ENCODE data around the gene IFT88. TPM values are rescaled to one million over a fixed set of nuclear protein-coding genes. Genes with fewer than 3 reads are reported as not detected.
"Not testable (repeated sequence)": the region's sequence is repeated elsewhere in the genome, so short reads cannot be mapped to it uniquely, and the experiment has no call there.

The IFT88 gene
- total and polyA plus RNA-seq, 2 of the 4 experiments (the other 2 are of a cell fraction) = 5.5 to 8.6 TPM

DNA sequence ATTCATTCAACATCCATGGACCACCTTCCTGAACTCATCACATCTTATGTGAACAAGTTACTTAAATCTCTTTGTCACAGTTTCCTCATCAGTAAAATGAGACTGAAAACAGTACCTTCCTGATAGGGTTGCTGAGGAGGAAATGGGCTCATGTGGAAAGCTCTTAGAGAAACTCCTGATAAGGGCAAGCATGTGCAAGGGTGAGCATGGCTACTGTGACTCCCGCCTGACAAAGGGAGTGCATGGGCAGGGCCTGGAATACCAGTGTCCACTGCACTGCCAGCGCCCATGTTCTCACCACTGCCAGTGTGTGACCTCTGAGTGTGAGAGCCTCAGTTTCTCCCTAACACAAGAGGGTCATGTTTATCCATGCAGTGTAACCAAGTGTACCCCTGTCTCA, 109.3 kb downstream of the IFT88 start:
- TF ChIP-seq CHD1 (IDR thresholded peaks at IDR 0.05; ENCODE audit: low read depth, low read length) (no peak), BHLHE40 (IDR thresholded peaks at IDR 0.05; ENCODE audit: low read depth, low read length) (no peak)
- H3K56ac ChIP-seq (ENCODE audit: extremely low read depth, insufficient read depth, low read length) = no peak overlapping the region
- in situ Hi-C loops (cut with MboI; ENCODE audit: low sequenced_read_pairs) (loop anchor here (5.0 kb wide), 1 partner anchor 49 kb away; no protein-coding TSS in a partner anchor), intact Hi-C loops (cut with micrococcal nuclease) (no loop called here), dilution Hi-C loops (cut with HindIII; ENCODE audit: low sequenced_read_pairs, unreplicated experiment) (no loop called here)
- no peak overlapping the region for H3K4ac ChIP-seq (ENCODE audit: low read depth, low read length)
- no peak overlapping the region for H2BK5ac ChIP-seq (ENCODE audit: low read depth, low read length, poor library complexity, severe bottlenecking)
- peaks cover 2% of the 10 kb centered on the region for H3K9me1 ChIP-seq (ENCODE audit: insufficient read depth, low read length)
- peaks cover 3% of the 10 kb centered on the region; the same call in 1 of the 2 replicates for H3K36me3 ChIP-seq (ENCODE audit: control insufficient read depth, insufficient read depth, low read length)
- H3K27ac ChIP-seq (ENCODE audit: insufficient read depth, low read length) = no peak overlapping the region
- H2BK20ac ChIP-seq (ENCODE audit: low read depth, low read length) = no peak overlapping the region
- no peaks in the 10 kb centered on the region for H3K27me3 ChIP-seq (ENCODE audit: control insufficient read depth, insufficient read depth, low read length)
- H3K4me3 ChIP-seq (ENCODE audit: insufficient read depth, low read depth, low read length) = no peak overlapping the region
- BruUV-seq (replicated peaks) = no TSS peak
- H2AK5ac ChIP-seq (ENCODE audit: low read depth, low read length) = no peak overlapping the region
- H2AFZ ChIP-seq (replicated peaks; ENCODE audit: low read length, poor library complexity) = no peak overlapping the region
- no peak overlapping the region for H2BK120ac ChIP-seq (ENCODE audit: low read depth, low read length)
- no peak overlapping the region for H3K4me2 ChIP-seq (ENCODE audit: low read depth, low read length)
- no peak overlapping the region for H4K5ac ChIP-seq (ENCODE audit: low read depth, low read length)
- no peak for DNase-seq
- POLR2A ChIA-PET (ENCODE audit: unreplicated experiment) = no interaction called here
- ATAC-seq (ENCODE audit: low read depth) = no peak
- no peak overlapping the region for H3K9ac ChIP-seq (ENCODE audit: low read depth, low read length)
- H4K91ac ChIP-seq (ENCODE audit: insufficient read depth, low read depth, low read length) = no peak overlapping the region
- peaks cover 2% of the 10 kb centered on the region; the same call in 1 of the 2 replicates for H3K4me1 ChIP-seq (ENCODE audit: control insufficient read depth, insufficient read depth, low read length)
- H3K18ac ChIP-seq (ENCODE audit: low read depth, low read length) = no peak overlapping the region
- no peaks in the 10 kb centered on the region for H3K79me1 ChIP-seq (ENCODE audit: low read depth in 1 of 2, low read length in 2 of 2)
- H3K23ac ChIP-seq (ENCODE audit: low read depth, low read length) = no peak overlapping the region
- H3K9me3 ChIP-seq (ENCODE audit: control insufficient read depth, insufficient read depth, low read length) = no peaks in the 10 kb centered on the region
- no peak overlapping the region for H2AK9ac ChIP-seq (replicated peaks; ENCODE audit: low read depth, low read length, poor library complexity)
- no peak overlapping the region for H2BK15ac ChIP-seq (ENCODE audit: low read depth, low read length)
- CTCF ChIA-PET = no interaction called here
- no CpG with 5 or more reads among the region's 2 CpGs for WGBS, 2 experiments (ENCODE audit: extremely low coverage in 2 of 2, insufficient read length in 1 of 2)
- no peak overlapping the region for H4K8ac ChIP-seq (ENCODE audit: low read depth in 2 of 2, low read length in 2 of 2)
- no peaks in the 10 kb centered on the region for H4K20me1 ChIP-seq (ENCODE audit: insufficient read depth, low read length)
- no peak overlapping the region for H3K14ac ChIP-seq (replicated peaks; ENCODE audit: low read depth, low read length)

GRCh38 chr13:20678606-20679005, 111.6 kb downstream of the IFT88 start:
- H4K91ac ChIP-seq (ENCODE audit: insufficient read depth, low read depth, low read length); POLR2A ChIA-PET (ENCODE audit: unreplicated experiment); H2AFZ ChIP-seq (replicated peaks; ENCODE audit: low read length, poor library complexity); H3K9me3 ChIP-seq (ENCODE audit: control insufficient read depth, insufficient read depth, low read length); H3K4me3 ChIP-seq (ENCODE audit: insufficient read depth, low read depth, low read length); H3K36me3 ChIP-seq (ENCODE audit: control insufficient read depth, insufficient read depth, low read length); intact Hi-C loops (cut with micrococcal nuclease); H2BK120ac ChIP-seq (ENCODE audit: low read depth, low read length); H3K4me1 ChIP-seq (ENCODE audit: control insufficient read depth, insufficient read depth, low read length); H3K14ac ChIP-seq (replicated peaks; ENCODE audit: low read depth, low read length); H3K56ac ChIP-seq (ENCODE audit: extremely low read depth, insufficient read depth, low read length); H2BK15ac ChIP-seq (ENCODE audit: low read depth, low read length); dilution Hi-C loops (cut with HindIII; ENCODE audit: low sequenced_read_pairs, unreplicated experiment); H4K5ac ChIP-seq (ENCODE audit: low read depth, low read length); H3K23ac ChIP-seq (ENCODE audit: low read depth, low read length); H4K20me1 ChIP-seq (ENCODE audit: insufficient read depth, low read length); H3K18ac ChIP-seq (ENCODE audit: low read depth, low read length); H2AK9ac ChIP-seq (replicated peaks; ENCODE audit: low read depth, low read length, poor library complexity); H3K9me1 ChIP-seq (ENCODE audit: insufficient read depth, low read length); H2BK5ac ChIP-seq (ENCODE audit: low read depth, low read length, poor library complexity, severe bottlenecking); H3K4ac ChIP-seq (ENCODE audit: low read depth, low read length); H4K8ac ChIP-seq (ENCODE audit: low read depth in 2 of 2, low read length in 2 of 2); CTCF ChIA-PET; H3K4me2 ChIP-seq (ENCODE audit: low read depth, low read length); H3K79me1 ChIP-seq (ENCODE audit: low read depth in 1 of 2, low read length in 2 of 2); DNase-seq; H3K9ac ChIP-seq (ENCODE audit: low read depth, low read length); BruUV-seq (replicated peaks); H3K27ac ChIP-seq (ENCODE audit: insufficient read depth, low read length); H2BK20ac ChIP-seq (ENCODE audit: low read depth, low read length); H2AK5ac ChIP-seq (ENCODE audit: low read depth, low read length); ATAC-seq (ENCODE audit: low read depth); H3K27me3 ChIP-seq (ENCODE audit: control insufficient read depth, insufficient read depth, low read length): not testable (repeated sequence)
- 88% methylated on average over 5 of the region's 7 CpGs; no CpG with 5 or more reads in 1 of the 2 experiments for WGBS, 2 experiments (ENCODE audit: extremely low coverage in 2 of 2, insufficient read length in 1 of 2)
- in situ Hi-C loops (cut with MboI; ENCODE audit: low sequenced_read_pairs) = loop anchor here (5.0 kb wide), 1 partner anchor 51 kb away; no protein-coding TSS in a partner anchor

All from IMR-90 (cell line).